ENCODE results near the gene UGGT2. TPM values are rescaled to one million over a fixed set of nuclear protein-coding genes. Genes with fewer than 3 reads are reported as not detected.

UGGT2 gene
- total and polyA plus RNA-seq, 2 of the 13 experiments (the other 11 are each of a cell fraction or from before 2014, with no cell fraction given), result 13.2 to 27.1 TPM

DNA sequence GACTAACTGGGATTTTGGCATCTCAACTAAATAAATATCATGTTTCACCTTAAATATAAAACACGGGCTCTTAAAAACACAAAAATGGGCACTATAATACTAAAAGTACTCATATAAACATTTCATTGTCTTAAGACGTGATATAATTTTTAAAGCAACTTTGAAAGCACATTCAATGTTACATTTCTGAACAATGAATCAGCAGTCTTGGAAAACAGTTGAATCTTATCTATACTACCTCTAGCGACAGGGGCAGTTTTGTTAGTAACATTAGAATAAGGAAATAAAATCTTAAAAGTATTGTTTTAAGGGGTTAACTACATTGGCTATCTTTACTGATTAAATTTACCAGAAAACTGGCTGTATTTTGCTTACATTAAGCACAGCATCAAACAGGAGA is 156.9 kb downstream of the UGGT2 start:
- intact Hi-C loops (cut with micrococcal nuclease; ENCODE audit: unreplicated experiment), result no loop called here

More for the DNA sequence above, 156.9 kb downstream of the UGGT2 start:
- POLR2A ChIA-PET, result no interaction called here
- in situ Hi-C loops (cut with HindIII; ENCODE audit: extremely low pct_ligation_motif_present, low pct_unique_long_range_greater_than_20kb), result no loop called here
- Histone ChIP-seq H3K4me3 (replicated peaks in 1 of 3; ENCODE audit: insufficient read depth in 1 of 3, low read depth in 2 of 3, low read length in 3 of 3) (no peak overlapping the region), H4K20me1 (ENCODE audit: insufficient read depth, low read length) (no peaks in the 10 kb centered on the region), H3K79me2 (ENCODE audit: insufficient read depth, low read length) (no peaks in the 10 kb centered on the region), H3K27ac (ENCODE audit: extremely low read length, insufficient read depth, low read length) (no peak overlapping the region), H3K9ac (ENCODE audit: insufficient read depth, low read depth, low read length) (no peak overlapping the region), H3K4me2 (ENCODE audit: low read depth, low read length) (no peak overlapping the region), H3K9me3 (ENCODE audit: low read length) (no peaks in the 10 kb centered on the region), H3K36me3 (replicated peaks in 1 of 2; ENCODE audit: control insufficient read depth in 1 of 2, insufficient read depth in 2 of 2, low read length in 2 of 2) (peaks cover 0 to 5% of the 10 kb centered on the region in 2 experiments; a peak in 1 of 5 replicates), H2AFZ (ENCODE audit: low read length) (no peak overlapping the region), H3K27me3 (ENCODE audit: control insufficient read depth in 1 of 2, insufficient read depth in 2 of 2, low read length in 2 of 2) (no peaks in the 10 kb centered on the region), H3K4me1 (ENCODE audit: insufficient read depth, low read length) (no peaks in the 10 kb centered on the region)
- no TSS peak for BruUV-seq (replicated peaks)
- FAIRE-seq (no peak), ATAC-seq (no peak), DNase-seq (ENCODE audit: low spot score) (no peak)
- WGBS (ENCODE audit: low lambda C conversion rate), result 98% methylated on average over 3 of the region's 3 CpGs
- no peak for TF ChIP-seq ZNF891 (CRISPR knock-in tag; IDR thresholded peaks at IDR 0.05)
- TF ChIP-seq, protein P1, sequence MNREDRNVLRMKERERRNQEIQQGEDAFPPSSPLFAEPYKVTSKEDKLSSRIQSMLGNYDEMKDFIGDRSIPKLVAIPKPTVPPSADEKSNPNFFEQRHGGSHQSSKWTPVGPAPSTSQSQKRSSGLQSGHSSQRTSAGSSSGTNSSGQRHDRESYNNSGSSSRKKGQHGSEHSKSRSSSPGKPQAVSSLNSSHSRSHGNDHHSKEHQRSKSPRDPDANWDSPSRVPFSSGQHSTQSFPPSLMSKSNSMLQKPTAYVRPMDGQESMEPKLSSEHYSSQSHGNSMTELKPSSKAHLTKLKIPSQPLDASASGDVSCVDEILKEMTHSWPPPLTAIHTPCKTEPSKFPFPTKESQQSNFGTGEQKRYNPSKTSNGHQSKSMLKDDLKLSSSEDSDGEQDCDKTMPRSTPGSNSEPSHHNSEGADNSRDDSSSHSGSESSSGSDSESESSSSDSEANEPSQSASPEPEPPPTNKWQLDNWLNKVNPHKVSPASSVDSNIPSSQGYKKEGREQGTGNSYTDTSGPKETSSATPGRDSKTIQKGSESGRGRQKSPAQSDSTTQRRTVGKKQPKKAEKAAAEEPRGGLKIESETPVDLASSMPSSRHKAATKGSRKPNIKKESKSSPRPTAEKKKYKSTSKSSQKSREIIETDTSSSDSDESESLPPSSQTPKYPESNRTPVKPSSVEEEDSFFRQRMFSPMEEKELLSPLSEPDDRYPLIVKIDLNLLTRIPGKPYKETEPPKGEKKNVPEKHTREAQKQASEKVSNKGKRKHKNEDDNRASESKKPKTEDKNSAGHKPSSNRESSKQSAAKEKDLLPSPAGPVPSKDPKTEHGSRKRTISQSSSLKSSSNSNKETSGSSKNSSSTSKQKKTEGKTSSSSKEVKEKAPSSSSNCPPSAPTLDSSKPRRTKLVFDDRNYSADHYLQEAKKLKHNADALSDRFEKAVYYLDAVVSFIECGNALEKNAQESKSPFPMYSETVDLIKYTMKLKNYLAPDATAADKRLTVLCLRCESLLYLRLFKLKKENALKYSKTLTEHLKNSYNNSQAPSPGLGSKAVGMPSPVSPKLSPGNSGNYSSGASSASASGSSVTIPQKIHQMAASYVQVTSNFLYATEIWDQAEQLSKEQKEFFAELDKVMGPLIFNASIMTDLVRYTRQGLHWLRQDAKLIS (CRISPR knock-in tag; IDR thresholded peaks at IDR 0.05), result no peak
- TF ChIP-seq HHEX (CRISPR knock-in tag; IDR thresholded peaks at IDR 0.05), result no peak
- no peak for TF ChIP-seq SSRP1 (CRISPR knock-in tag; IDR thresholded peaks at IDR 0.05)
- TF ChIP-seq RNF219 (CRISPR knock-in tag; IDR thresholded peaks at IDR 0.05), result no peak
- no peak for TF ChIP-seq ZNF546 (CRISPR knock-in tag; conservative IDR thresholded peaks at IDR 0.05)
- no peak for TF ChIP-seq MAFG (CRISPR knock-in tag; IDR thresholded peaks at IDR 0.05)
- no peak for TF ChIP-seq HMG20B (CRISPR knock-in tag; conservative IDR thresholded peaks at IDR 0.05)
- TF ChIP-seq ZNF674 (CRISPR knock-in tag; IDR thresholded peaks at IDR 0.05; ENCODE audit: low read depth), result no peak
- TF ChIP-seq POGZ (CRISPR knock-in tag; IDR thresholded peaks at IDR 0.05), result no peak
- TF ChIP-seq, protein P2, sequence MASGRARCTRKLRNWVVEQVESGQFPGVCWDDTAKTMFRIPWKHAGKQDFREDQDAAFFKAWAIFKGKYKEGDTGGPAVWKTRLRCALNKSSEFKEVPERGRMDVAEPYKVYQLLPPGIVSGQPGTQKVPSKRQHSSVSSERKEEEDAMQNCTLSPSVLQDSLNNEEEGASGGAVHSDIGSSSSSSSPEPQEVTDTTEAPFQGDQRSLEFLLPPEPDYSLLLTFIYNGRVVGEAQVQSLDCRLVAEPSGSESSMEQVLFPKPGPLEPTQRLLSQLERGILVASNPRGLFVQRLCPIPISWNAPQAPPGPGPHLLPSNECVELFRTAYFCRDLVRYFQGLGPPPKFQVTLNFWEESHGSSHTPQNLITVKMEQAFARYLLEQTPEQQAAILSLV (CRISPR knock-in tag; IDR thresholded peaks at IDR 0.05; ENCODE audit: borderline replicate concordance), result no peak
- CTCF ChIA-PET (ENCODE audit: low intra/inter-chr PET ratio, low total read pairs), result no interaction called here
